DND-41 (cell line): ENCODE measurements around the gene EIF5B.

Experiments
- CTCF ChIP-seq: IDR thresholded peaks from 2 replicates; pipeline ENCODE4 v1.5.1; 2012; ENCODE audit warnings: borderline replicate concordance, low read length, moderate library complexity, mild to moderate bottlenecking; ENCODE audit not compliant: poor library complexity, severe bottlenecking; ENCODE audit errors: extremely low read depth
- EZH2 ChIP-seq: IDR thresholded peaks from 3 replicates; pipeline ENCODE4 v1.6.1; 2012; ENCODE audit warnings: borderline replicate concordance, low read depth, mild to moderate bottlenecking, moderate library complexity, low read length, inconsistent platforms; ENCODE audit not compliant: severe bottlenecking

- no peak for TF ChIP-seq CTCF
- no peak for TF ChIP-seq EZH2
These were observed 39.2 kb upstream of the EIF5B start for GRCh38 chr2:99297994-99298393.
